Astrocyte of the cerebellum (primary cell): ENCODE results near the gene TCEANC2.

ENCODE experiments used
- DNase-seq: peaks from one replicate; pipeline ENCODE4 v3.0.0-alpha.2; 2011; ENCODE audit warnings: low read depth
- H3K4me3 ChIP-seq: 2 replicates; pipeline ENCODE4 v1.5.1; 2011; ENCODE audit warnings: mild to moderate bottlenecking, low read depth, low read length, moderate library complexity
- CTCF ChIP-seq: IDR thresholded peaks from 2 replicates; pipeline ENCODE4 v1.5.1; 2012; ENCODE audit warnings: low read length, low read depth, moderate library complexity, mild to moderate bottlenecking; ENCODE audit errors: missing control alignments
- in situ Hi-C: cut with HindIII; loops from 2 replicates; pipeline ENCODE4 v1.10.0; 2017; ENCODE audit warnings: low sequenced_read_pairs

Gene TCEANC2

GRCh38 chr1:54105736-54106269, 52.4 kb downstream of the TCEANC2 start:
- no peak overlapping the region for H3K4me3 ChIP-seq
- no peak for DNase-seq
- in situ Hi-C loops = no loop called here
- no peak for TF ChIP-seq CTCF

DNA sequence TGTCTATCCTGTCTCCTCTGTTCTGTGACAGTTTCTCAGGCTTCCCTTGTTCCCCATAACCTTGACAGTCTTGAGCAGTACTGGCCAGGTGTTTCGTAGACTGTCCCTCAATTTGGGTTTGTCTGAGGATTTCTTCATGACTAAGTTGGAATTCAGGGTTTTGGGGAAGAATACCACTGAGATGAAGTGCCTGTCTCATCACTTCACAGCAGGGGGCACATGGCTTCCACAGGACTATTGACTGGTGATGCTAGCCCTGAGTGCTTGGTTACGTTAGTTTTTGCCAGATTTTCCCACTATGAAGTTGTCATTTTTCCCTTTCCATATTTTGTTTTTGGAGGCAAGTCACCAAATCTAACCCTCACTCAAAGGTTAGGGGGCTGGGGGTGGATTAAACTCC, 53.7 kb downstream of the TCEANC2 start:
- H3K4me3 ChIP-seq = no peak overlapping the region
- no peak for TF ChIP-seq CTCF
- DNase-seq = no peak
- in situ Hi-C loops = no loop called here

GRCh38 chr1:54108156-54108555, 54.7 kb downstream of the TCEANC2 start:
- in situ Hi-C loops = no loop called here
- no peak for DNase-seq
- H3K4me3 ChIP-seq = no peak overlapping the region
- no peak for TF ChIP-seq CTCF

DNA sequence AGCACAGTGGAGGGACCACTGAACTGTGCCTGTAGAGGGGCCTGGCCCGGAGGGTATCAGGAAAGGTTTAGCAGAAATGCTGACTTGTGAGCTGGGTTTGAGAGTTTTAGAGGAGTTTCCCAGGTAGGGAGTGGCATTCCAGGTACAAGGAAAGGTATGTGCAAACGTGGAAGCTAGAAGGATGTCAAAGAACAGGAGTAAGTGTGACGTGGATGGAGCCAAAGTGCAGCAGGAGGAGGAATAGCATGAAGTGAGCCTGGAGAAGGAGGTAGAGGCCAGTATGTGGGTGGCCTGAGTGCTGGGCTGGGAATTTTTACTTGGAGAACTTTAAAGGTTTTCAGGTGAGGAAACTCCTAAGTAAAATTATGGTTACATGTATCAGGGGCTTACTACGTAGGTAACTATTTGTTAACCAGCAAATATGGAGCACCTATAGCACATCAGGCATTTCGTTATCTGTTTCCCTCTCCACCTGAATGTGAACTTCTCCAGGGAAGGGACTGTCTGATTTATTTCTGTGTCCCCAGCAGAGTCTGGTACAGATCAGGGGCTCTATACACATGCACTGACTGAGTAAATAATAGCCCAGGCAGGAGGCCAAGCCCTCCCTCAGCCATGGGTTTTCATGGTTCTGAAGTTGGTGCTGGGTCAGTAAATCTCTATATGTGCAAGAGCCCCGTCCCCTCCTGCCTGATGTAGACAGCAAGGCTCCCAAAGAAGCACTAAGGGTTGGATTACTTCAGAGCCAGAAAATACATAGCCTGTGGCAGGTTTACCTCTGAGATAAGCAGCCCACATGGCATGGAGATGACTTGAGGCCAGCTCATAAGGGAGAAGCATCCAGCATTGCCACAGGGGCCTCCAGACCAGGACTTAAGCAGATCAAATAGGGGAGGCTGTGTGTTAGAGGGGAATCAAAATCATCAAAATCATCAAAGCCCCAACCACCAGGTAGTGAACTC, 56.0 kb downstream of the TCEANC2 start:
- no peak for DNase-seq
- in situ Hi-C loops = no loop called here
- no peak overlapping the region for H3K4me3 ChIP-seq
- TF ChIP-seq CTCF = no peak

- H3K4me3 ChIP-seq = no peak overlapping the region
- no peak for TF ChIP-seq CTCF
- DNase-seq = no peak
- in situ Hi-C loops = no loop called here
Measured at GRCh38 chr1:54110996-54111395, 57.6 kb downstream of the TCEANC2 start.

GRCh38 chr1:54111624-54112023, 58.2 kb downstream of the TCEANC2 start:
- H3K4me3 ChIP-seq = no peak overlapping the region
- DNase-seq = no peak
- in situ Hi-C loops = no loop called here
- no peak for TF ChIP-seq CTCF
